Upper lobe of right lung (tissue), 1 donor: ENCODE measurements around the gene GLS. TPM values are rescaled to one million over a fixed set of nuclear protein-coding genes. Genes with fewer than 3 reads are reported as not detected.

Source experiments
- ATAC-seq: fragments of 200-7000 bp; cut with Tn5 transposase; one replicate; pipeline ENCODE4 v1.9.1; 2020; ENCODE audit warnings: mild to moderate bottlenecking, moderate library complexity
- DNase-seq: peaks from one replicate; pipeline ENCODE4 v3.0.0-alpha.2; 2020
- H3K27ac ChIP-seq: fragments of 200-600 bp; one replicate; pipeline ENCODE4 v1.8.0; 2022
- H3K27me3 ChIP-seq: fragments of 200-600 bp; one replicate; pipeline ENCODE4 v1.8.0; 2022; ENCODE audit warnings: mild to moderate bottlenecking
- H3K36me3 ChIP-seq: fragments of 200-600 bp; one replicate; pipeline ENCODE4 v1.8.0; 2022
- H3K4me1 ChIP-seq: fragments of 200-600 bp; one replicate; pipeline ENCODE4 v1.8.0; 2022
- H3K4me3 ChIP-seq: fragments of 200-600 bp; one replicate; pipeline ENCODE4 v1.8.0; 2022; ENCODE audit warnings: mild to moderate bottlenecking
- H3K9me3 ChIP-seq: fragments of 200-600 bp; one replicate; pipeline ENCODE4 v1.8.0; 2022
- CTCF ChIP-seq: fragments of 200-600 bp; IDR thresholded peaks from one replicate; pipeline ENCODE4 v1.8.0; 2022; ENCODE audit warnings: antibody characterized with exemption
- intact Hi-C: fragments of 100-400 bp; cut with DNase I; formaldehyde crosslinking; loops from one replicate; pipeline ENCODE4 v1.11.0; 2022
- total RNA-seq: library from RNA; stranded (reverse); fragmentation: NEBNext Ultra II Directional; extraction: Animal tissue kit (Norgen Biotek cat#: 25700); gene quantifications from one replicate; pipeline ENCODE4 v1.2.1, GENCODE V29; 2021
- donor health status: DM: no; HTN: yes; CAD: no; lungs with severe emphysema.

Gene GLS
- total RNA-seq, 1 donor from 2014 or later, result 209 TPM

GRCh38 chr2:190965580-190966222 is 85.1 kb downstream of the GLS start:
- H3K4me3 ChIP-seq, result no peak overlapping the region
- H3K27ac ChIP-seq, result no peak overlapping the region
- no peaks in the 10 kb centered on the region for H3K9me3 ChIP-seq
- peaks cover 4% of the 10 kb centered on the region for H3K4me1 ChIP-seq
- no peaks in the 10 kb centered on the region for H3K27me3 ChIP-seq
- H3K36me3 ChIP-seq, result peaks cover 97% of the 10 kb centered on the region
- DNase-seq (no peak), ATAC-seq (no peak)
- intact Hi-C loops, result no loop called here
- no peak for TF ChIP-seq CTCF

DNA sequence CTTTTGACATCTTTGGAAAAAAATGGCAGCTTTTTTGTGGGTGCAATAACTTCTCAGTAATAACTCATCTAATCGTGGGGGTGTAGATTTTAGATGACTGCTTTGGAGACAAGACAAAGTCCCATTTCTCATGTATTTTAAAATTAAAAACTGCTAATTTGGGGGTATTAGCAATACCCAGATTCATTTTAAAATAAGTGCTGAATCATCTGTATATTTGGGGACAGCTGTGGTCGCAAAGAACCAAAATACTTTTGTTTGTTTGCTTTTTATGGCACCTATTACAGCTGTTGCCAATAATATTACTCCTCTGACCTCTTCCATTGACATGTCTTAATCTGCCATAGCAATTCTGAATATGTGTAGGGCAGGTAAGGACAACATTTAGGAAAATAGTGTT is 87.9 kb downstream of the GLS start:
- TF ChIP-seq CTCF, result no peak
- H3K36me3 ChIP-seq, result peaks cover 96% of the 10 kb centered on the region
- DNase-seq (no peak), ATAC-seq (no peak)
- H3K9me3 ChIP-seq, result no peaks in the 10 kb centered on the region
- no peak overlapping the region for H3K27ac ChIP-seq
- peaks cover 13% of the 10 kb centered on the region for H3K4me1 ChIP-seq
- no peak overlapping the region for H3K4me3 ChIP-seq
- no peaks in the 10 kb centered on the region for H3K27me3 ChIP-seq
- intact Hi-C loops, result no loop called here

DNA sequence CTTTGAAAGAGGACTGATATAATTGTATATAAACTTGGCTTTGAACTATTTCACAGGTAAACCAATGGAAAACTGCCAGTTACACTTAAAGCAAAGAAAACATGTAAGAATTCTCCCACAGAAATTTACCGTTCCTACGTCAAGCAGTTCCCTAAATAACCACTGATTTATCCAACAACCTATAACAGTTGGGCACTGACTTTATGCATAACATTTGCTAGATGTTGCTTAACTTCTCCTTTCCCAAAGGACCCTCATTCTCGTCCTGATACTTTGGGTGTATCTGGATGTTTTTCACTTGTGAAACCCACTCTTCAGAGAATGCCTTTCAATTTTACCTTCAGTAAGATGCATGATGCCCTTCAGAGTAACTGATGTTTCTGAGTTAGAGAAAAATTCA is 89.5 kb downstream of the GLS start:
- H3K4me3 ChIP-seq, result no peak overlapping the region
- no peaks in the 10 kb centered on the region for H3K9me3 ChIP-seq
- intact Hi-C loops, result no loop called here
- H3K36me3 ChIP-seq, result peaks cover 96% of the 10 kb centered on the region
- no peak for ATAC-seq
- peaks cover 30% of the 10 kb centered on the region for H3K4me1 ChIP-seq
- no peak for TF ChIP-seq CTCF
- DNase-seq, result no peak
- H3K27me3 ChIP-seq, result no peaks in the 10 kb centered on the region
- no peak overlapping the region for H3K27ac ChIP-seq

GRCh38 chr2:190970873-190971506 is 90.4 kb downstream of the GLS start:
- TF ChIP-seq CTCF, result no peak
- peaks cover 96% of the 10 kb centered on the region for H3K36me3 ChIP-seq
- H3K4me3 ChIP-seq, result no peak overlapping the region
- intact Hi-C loops, result no loop called here
- ATAC-seq (peak; percentile 61), DNase-seq (no peak)
- no peaks in the 10 kb centered on the region for H3K9me3 ChIP-seq
- no peak overlapping the region for H3K27ac ChIP-seq
- H3K4me1 ChIP-seq, result peaks cover 30% of the 10 kb centered on the region
- no peaks in the 10 kb centered on the region for H3K27me3 ChIP-seq

GRCh38 chr2:190972213-190972612 is 91.6 kb downstream of the GLS start:
- no peaks in the 10 kb centered on the region for H3K9me3 ChIP-seq
- no peak overlapping the region for H3K27ac ChIP-seq
- no peak for TF ChIP-seq CTCF
- intact Hi-C loops, result no loop called here
- H3K27me3 ChIP-seq, result no peaks in the 10 kb centered on the region
- peaks cover 30% of the 10 kb centered on the region for H3K4me1 ChIP-seq
- peaks cover 97% of the 10 kb centered on the region for H3K36me3 ChIP-seq
- DNase-seq, result no peak
- peak; percentile 41 for ATAC-seq
- no peak overlapping the region for H3K4me3 ChIP-seq
